ENCODE results near the gene CUL9. TPM values are rescaled to one million over a fixed set of nuclear protein-coding genes. Genes with fewer than 3 reads are reported as not detected.

The CUL9 gene
- total RNA-seq, 4 donors from 2014 or later = 41.1 to 69.9 (median 50.3) TPM

DNA sequence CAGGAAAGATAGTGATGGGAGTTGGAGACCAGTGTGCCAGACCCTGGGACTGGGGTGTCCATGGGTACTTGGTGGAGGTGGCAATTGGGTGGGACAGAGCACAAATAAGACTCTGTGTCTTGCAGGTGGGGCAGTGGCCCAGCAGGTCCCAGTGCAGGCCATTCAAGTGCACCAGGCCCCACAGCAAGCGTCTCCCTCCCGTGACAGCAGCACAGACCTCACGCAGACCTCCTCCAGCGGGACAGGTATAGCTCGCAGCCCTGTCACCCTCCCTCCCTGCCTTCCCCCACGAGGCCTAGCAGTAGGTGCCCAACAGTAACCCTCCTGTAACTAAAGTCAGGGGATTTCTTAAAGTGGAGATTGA lies 5.6 kb upstream of the CUL9 start:
- H3K4me1 ChIP-seq = peaks cover 14 to 34% (median 33%) of the 10 kb centered on the region in 4 donors
- H3K9me3 ChIP-seq = no peaks in the 10 kb centered on the region
- no peak overlapping the region for H3K4me3 ChIP-seq
- TF ChIP-seq POLR2AphosphoS5 (IDR thresholded peaks at IDR 0.05) (no peak), EP300 (IDR thresholded peaks at IDR 0.05; ENCODE audit: low read depth) (no peak), CTCF (IDR thresholded peaks at IDR 0.05) (no peak), POLR2A (IDR thresholded peaks at IDR 0.05) (no peak)
- no peak for DNase-seq
- intact Hi-C loops (cut with DNase I; ENCODE audit: low total_unique reads) (no loop called here), in situ Hi-C loops (cut with MboI; ENCODE audit: low pct_ligation_motif_present in 1 of 4, low pct_unique_long_range_greater_than_20kb in 1 of 4, low sequenced_read_pairs in 3 of 4) (no loop called here)
- no peaks in the 10 kb centered on the region for H3K27me3 ChIP-seq
- H3K27ac ChIP-seq = peak overlapping the region in 3 of 4 donors; percentile 95 to 99 (median 96)
- H3K36me3 ChIP-seq = peaks cover 0 to 29% (median 8%) of the 10 kb centered on the region in 4 donors
- 89% methylated on average over 6 of the region's 6 CpGs; no CpG with 5 or more reads in 1 of the 2 donors for WGBS, 2 donors (ENCODE audit: low coverage in 1 of 2)

- TF ChIP-seq POLR2A (IDR thresholded peaks at IDR 0.05) (no peak), CTCF (IDR thresholded peaks at IDR 0.05) (no peak), POLR2AphosphoS5 (IDR thresholded peaks at IDR 0.05) (no peak), EP300 (IDR thresholded peaks at IDR 0.05; ENCODE audit: low read depth) (no peak)
- Histone ChIP-seq H3K9me3 (no peaks in the 10 kb centered on the region), H3K4me3 (no peak overlapping the region), H3K27ac (no peak overlapping the region), H3K36me3 (peaks cover 0 to 29% (median 8%) of the 10 kb centered on the region in 4 donors), H3K27me3 (no peaks in the 10 kb centered on the region), H3K4me1 (peaks cover 14 to 39% (median 37%) of the 10 kb centered on the region in 4 donors)
- intact Hi-C loops (cut with DNase I; ENCODE audit: low total_unique reads) (no loop called here), in situ Hi-C loops (cut with MboI; ENCODE audit: low pct_ligation_motif_present in 1 of 4, low pct_unique_long_range_greater_than_20kb in 1 of 4, low sequenced_read_pairs in 3 of 4) (no loop called here)
- 84% methylated on average over 12 of the region's 12 CpGs; no CpG with 5 or more reads in 1 of the 2 donors for WGBS, 2 donors (ENCODE audit: low coverage in 1 of 2)
- no peak for DNase-seq
Measured at GRCh38 chr6:43178150-43178549, 3.8 kb upstream of the CUL9 start.

DNA sequence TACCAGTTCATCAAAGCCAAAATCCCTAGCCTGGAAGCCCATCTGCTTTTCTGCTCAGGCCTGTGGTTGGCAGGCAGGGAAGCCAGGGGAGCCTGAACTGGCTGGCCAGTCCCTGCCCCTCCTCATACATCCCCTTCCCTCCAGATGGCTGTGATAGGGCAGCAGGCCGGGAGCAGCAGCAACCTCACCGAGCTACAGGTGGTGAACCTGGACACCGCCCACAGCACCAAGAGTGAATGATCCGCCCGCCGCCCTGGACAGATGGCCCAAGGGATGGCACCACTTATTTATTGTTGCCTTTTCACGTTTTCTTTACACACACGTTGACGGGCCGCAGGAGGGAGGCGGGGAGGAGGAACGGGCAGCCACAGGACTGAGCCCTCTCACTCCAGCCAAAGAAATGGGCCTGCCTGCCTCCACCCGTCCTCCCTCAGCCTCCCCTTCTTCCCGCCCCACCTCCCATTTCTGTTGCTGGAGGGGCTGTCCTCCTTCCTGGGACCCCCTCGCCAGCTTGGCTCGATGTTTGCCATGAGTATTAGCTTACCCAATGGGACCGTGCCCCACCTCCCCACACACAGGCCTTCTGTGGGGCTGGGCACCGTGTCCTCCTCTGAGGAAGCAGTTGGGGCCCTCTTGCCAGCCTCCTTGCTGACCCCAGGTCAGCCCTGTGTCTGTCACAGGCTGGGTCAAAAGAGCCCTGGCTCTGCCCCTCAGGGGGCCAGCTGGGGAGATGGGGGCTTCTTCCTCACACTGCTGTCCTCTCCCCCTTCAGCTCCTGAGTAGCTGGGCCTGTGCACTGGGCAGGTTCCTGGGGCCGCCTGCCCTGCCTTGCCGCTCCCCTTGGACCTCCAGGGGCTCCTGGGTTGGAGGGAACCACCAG lies 2.8 kb upstream of the CUL9 start:
- WGBS, 2 donors (ENCODE audit: low coverage in 1 of 2) = 90 to 100% methylated on average over 1 to 19 of the region's 20 CpGs
- Histone ChIP-seq H3K4me1 (peaks cover 6 to 35% (median 32%) of the 10 kb centered on the region in 4 donors), H3K36me3 (peaks cover 0 to 29% (median 8%) of the 10 kb centered on the region in 4 donors), H3K9me3 (no peaks in the 10 kb centered on the region), H3K4me3 (no peak overlapping the region), H3K27ac (no peak overlapping the region), H3K27me3 (no peaks in the 10 kb centered on the region)
- in situ Hi-C loops (cut with MboI; ENCODE audit: low pct_ligation_motif_present in 1 of 4, low pct_unique_long_range_greater_than_20kb in 1 of 4, low sequenced_read_pairs in 3 of 4) (no loop called here), intact Hi-C loops (cut with DNase I; ENCODE audit: low total_unique reads) (no loop called here)
- TF ChIP-seq EP300 (IDR thresholded peaks at IDR 0.05; ENCODE audit: low read depth) = no peak
- no peak for TF ChIP-seq POLR2AphosphoS5 (IDR thresholded peaks at IDR 0.05)
- TF ChIP-seq CTCF (IDR thresholded peaks at IDR 0.05) = no peak
- TF ChIP-seq POLR2A (IDR thresholded peaks at IDR 0.05) = no peak
- no peak for DNase-seq

DNA sequence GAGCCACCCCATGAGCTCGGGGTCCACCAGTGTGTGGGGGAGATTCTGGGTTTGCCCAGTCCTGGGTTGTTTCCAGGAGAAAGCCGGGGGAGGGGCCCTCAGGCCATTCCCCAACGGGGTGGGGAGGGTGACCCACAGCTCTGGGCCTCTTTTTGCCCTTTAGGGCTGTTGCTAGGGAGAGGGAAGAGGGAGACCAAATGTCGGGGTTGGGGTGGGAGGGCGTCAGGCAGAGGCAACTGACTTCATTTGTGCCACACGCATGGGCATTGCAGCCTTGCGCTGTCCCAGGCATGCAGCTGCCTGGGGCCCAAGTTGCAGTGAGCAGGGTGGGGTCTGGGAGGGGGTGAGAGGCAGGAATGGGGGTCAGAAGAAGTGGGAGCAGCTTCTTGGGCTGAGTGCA lies 1.9 kb upstream of the CUL9 start:
- H3K36me3 ChIP-seq = peaks cover 0 to 29% (median 8%) of the 10 kb centered on the region in 4 donors
- in situ Hi-C loops (cut with MboI; ENCODE audit: low pct_ligation_motif_present in 1 of 4, low pct_unique_long_range_greater_than_20kb in 1 of 4, low sequenced_read_pairs in 3 of 4) = no loop called here
- WGBS, 2 donors (ENCODE audit: low coverage in 1 of 2) = 80 to 100% methylated on average over 2 to 7 of the region's 7 CpGs

More for the DNA sequence above, 1.9 kb upstream of the CUL9 start:
- H3K9me3 ChIP-seq = no peaks in the 10 kb centered on the region
- no peak overlapping the region for H3K4me3 ChIP-seq
- DNase-seq = no peak
- H3K27me3 ChIP-seq = no peaks in the 10 kb centered on the region
- TF ChIP-seq EP300 (IDR thresholded peaks at IDR 0.05; ENCODE audit: low read depth) (no peak), POLR2A (IDR thresholded peaks at IDR 0.05) (no peak), POLR2AphosphoS5 (IDR thresholded peaks at IDR 0.05) (no peak)
- H3K4me1 ChIP-seq = peaks cover 2 to 30% (median 27%) of the 10 kb centered on the region in 4 donors
- peak overlapping the region in 1 of 4 donors; percentile 7 for H3K27ac ChIP-seq
- intact Hi-C loops (cut with DNase I; ENCODE audit: low total_unique reads) = no loop called here
